BJ (cell line): ENCODE measurements around the gene CHI3L1. TPM values are rescaled to one million over a fixed set of nuclear protein-coding genes. Genes with fewer than 3 reads are reported as not detected.

Experiments used
- CTCF ChIA-PET: fragments of 350-600 bp; formaldehyde crosslinking; extraction: SDS; loops from one replicate; lab custom pipeline; 2021; ENCODE audit warnings: antibody characterized with exemption, inconsistent platforms; lab: Yijun Ruan, JAX
- POLR2A ChIA-PET: fragments of 300-600 bp; sonication (Branson Sonifier 250); formaldehyde crosslinking; extraction: SDS; loops from one replicate; lab custom pipeline; 2021; ENCODE audit warnings: antibody characterized with exemption; lab: Charles Lee
- DNase-seq: peaks from one replicate; pipeline ENCODE4 v3.0.0-alpha.2; 2011; ENCODE audit warnings: low read depth
- H3K27me3 ChIP-seq: 2 replicates; pipeline ENCODE4 v1.6.0; 2011; ENCODE audit warnings: low read length; ENCODE audit not compliant: control insufficient read depth, insufficient read depth
- H3K36me3 ChIP-seq: 2 replicates; pipeline ENCODE4 v1.5.1; 2011; ENCODE audit warnings: low read length; ENCODE audit not compliant: control insufficient read depth, insufficient read depth
- H3K4me3 ChIP-seq: 2 replicates; pipeline ENCODE4 v1.5.1; 2011; ENCODE audit warnings: low read depth, mild to moderate bottlenecking, control low read depth, low read length
- polyA plus RNA-seq: library from polyadenylated mRNA; depleted of rRNA; stranded (reverse); fragments of >200 nt; gene quantifications from 2 replicates; pipeline ENCODE4 v1.2.3, GENCODE V29; 2011
- TF ChIP-seq, protein P1 (sequence below): IDR thresholded peaks from 2 replicates; pipeline ENCODE4 v1.5.1; 2011; ENCODE audit warnings: low read depth, mild to moderate bottlenecking, control low read depth, inconsistent platforms, low read length, moderate library complexity; ENCODE audit not compliant: insufficient read depth

The CHI3L1 gene
- polyA plus RNA-seq, 1 experiment = 0.20 TPM

DNA sequence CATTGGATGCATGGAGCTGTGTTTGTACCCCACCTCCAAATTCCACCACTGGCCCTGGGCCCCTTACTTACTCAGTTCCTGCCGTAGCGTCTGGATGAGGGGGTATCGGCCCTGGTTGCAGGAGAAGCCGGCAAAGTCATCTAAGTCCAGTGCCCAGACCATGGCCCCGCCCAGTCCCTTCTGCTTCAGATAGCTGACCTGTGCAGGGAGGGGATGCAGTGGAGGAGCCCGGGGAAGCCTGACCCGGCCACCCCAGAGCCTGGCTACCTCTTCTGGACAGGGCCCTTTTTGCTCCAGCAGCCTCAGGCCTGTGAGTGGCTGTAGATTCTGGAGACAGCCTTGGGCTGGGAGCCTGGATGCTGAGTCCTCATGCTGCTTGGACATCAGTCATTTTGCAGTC, 31.2 kb upstream of the CHI3L1 start:
- TF ChIP-seq, protein P1, sequence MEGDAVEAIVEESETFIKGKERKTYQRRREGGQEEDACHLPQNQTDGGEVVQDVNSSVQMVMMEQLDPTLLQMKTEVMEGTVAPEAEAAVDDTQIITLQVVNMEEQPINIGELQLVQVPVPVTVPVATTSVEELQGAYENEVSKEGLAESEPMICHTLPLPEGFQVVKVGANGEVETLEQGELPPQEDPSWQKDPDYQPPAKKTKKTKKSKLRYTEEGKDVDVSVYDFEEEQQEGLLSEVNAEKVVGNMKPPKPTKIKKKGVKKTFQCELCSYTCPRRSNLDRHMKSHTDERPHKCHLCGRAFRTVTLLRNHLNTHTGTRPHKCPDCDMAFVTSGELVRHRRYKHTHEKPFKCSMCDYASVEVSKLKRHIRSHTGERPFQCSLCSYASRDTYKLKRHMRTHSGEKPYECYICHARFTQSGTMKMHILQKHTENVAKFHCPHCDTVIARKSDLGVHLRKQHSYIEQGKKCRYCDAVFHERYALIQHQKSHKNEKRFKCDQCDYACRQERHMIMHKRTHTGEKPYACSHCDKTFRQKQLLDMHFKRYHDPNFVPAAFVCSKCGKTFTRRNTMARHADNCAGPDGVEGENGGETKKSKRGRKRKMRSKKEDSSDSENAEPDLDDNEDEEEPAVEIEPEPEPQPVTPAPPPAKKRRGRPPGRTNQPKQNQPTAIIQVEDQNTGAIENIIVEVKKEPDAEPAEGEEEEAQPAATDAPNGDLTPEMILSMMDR = no peak
- POLR2A ChIA-PET = no interaction called here

DNA sequence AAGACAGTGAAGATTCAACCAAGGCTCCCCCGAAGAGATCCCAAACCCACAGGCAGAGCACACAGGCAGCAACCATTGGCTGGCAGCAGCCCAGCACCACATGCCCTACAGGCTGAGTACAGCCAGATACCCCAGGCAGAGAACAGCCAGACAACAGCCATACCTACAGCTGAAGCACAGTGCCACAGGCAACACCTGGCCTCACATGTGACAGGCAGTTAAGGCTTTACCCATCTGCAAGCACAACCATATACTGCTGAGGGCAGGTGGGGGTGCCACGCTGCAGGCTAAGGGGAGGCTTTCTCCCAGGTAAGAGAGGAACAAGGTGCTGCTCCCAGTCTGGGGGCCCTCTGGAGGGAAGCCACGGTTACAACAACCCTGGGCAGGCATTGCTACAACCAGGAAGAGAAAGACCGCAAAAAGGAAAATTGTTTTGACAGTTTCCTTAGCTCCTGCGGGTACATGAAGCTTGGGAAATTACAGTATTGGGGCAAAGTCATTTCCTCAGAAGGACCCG, 30.7 kb upstream of the CHI3L1 start:
- ChIA-PET CTCF (interaction anchor here (0.7 to 13.0 kb wide), 28 partner anchors 12 to 195 kb away, joined by 3 to 282 read pairs (median 13); partner anchors contain the start of genes ADORA1, CHIT1 and MYBPH), POLR2A (no interaction called here)
- Histone ChIP-seq H3K27me3 (peaks cover 8% of the 10 kb centered on the region), H3K36me3 (no peaks in the 10 kb centered on the region), H3K4me3 (no peak overlapping the region)
- no peak for DNase-seq
- TF ChIP-seq, protein P1 = 0 out of 2 replicates have a peak, but pooled peaks have one; percentile 10

More for the DNA sequence above, 31.2 kb upstream of the CHI3L1 start:
- Histone ChIP-seq H3K27me3 (peaks cover 8% of the 10 kb centered on the region), H3K4me3 (no peak overlapping the region), H3K36me3 (no peaks in the 10 kb centered on the region)
- CTCF ChIA-PET = interaction anchor here (0.7 to 13.0 kb wide), 17 partner anchors 12 to 195 kb away, joined by 3 to 282 read pairs (median 34); partner anchors contain the start of genes ADORA1, CHIT1 and MYBPH
- no peak for DNase-seq

DNA sequence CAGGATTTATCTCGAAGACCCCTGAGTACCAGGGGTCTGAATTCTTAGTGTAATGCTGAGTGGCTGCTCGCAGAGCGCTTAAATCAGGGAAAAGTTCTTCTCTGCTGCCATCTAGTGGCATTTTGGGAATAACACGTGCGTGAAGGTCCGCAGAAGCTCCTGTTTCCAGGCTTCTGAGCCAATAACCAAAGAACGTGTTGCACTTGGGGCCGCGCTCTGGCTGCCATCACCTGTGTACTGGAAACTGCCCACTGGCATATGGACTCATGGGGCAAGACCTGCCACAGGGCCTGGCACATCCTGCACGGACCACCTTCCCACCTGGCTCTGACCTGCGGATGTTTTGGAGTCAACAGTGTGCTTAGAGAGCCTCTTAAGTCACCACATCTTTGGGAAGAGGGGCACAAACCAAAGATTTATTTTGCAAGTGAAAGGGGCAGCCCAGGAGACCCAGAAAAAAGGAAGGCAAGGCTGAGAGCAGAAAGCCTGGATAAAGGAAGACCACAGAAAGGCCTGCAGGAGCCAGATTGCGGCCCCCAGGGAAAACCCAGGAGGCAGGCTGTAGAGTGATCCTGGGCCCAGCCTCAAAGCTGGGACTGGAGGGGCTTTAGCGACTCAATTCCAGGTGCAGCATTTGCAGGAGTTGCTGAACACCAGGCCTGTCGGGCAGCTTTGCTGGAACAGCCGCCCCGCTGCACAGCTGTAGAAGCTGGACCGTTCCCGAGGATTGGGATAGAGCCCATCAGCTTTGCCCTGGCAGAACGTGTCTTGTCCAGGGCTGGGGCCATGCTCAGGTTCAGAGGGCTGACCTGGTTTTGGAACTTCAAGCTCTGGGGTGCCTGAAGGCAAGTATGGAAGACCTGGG, 30.0 kb upstream of the CHI3L1 start:
- ChIA-PET POLR2A (no interaction called here), CTCF (interaction anchor here (0.5 to 13.0 kb wide), 43 partner anchors 8 to 535 kb away, joined by 3 to 282 read pairs (median 7); partner anchors contain the start of genes ADORA1, CHIT1 and MYBPH)
- TF ChIP-seq, protein P1 = peak; percentile 64
- no peak for DNase-seq
- peaks cover 8% of the 10 kb centered on the region; the same call in 1 of the 2 replicates for H3K27me3 ChIP-seq
- H3K36me3 ChIP-seq = no peaks in the 10 kb centered on the region
- no peak overlapping the region for H3K4me3 ChIP-seq

DNA sequence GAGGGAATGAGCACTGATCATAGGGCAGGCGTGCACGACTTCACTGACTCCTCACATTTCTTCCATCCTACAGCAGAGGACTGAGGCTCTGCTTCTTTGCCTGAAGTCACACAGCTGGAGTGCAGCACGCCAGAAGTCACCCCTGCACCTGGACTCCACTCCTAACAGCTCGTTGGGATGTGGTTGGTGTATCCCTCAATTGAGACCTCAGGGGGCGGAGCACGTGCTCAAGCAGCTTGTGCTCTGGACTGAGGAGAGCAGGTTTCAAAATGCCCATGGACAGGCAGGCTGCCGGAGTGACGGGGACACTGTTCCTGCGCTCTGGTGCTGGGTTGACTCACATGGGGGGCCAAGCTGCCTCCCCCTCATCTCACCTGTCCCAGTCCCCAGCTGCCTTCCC, 29.1 kb upstream of the CHI3L1 start:
- POLR2A ChIA-PET = no interaction called here

More for the DNA sequence above, 29.1 kb upstream of the CHI3L1 start:
- Histone ChIP-seq H3K4me3 (no peak overlapping the region), H3K27me3 (peaks cover 7% of the 10 kb centered on the region; the same call in 1 of the 2 replicates), H3K36me3 (no peaks in the 10 kb centered on the region)
- TF ChIP-seq, protein P1 = no peak
- no peak for DNase-seq
- CTCF ChIA-PET = interaction anchor here (0.6 to 13.0 kb wide), 40 partner anchors 9 to 232 kb away, joined by 3 to 282 read pairs (median 8); partner anchors contain the start of genes ADORA1, CHIT1 and MYBPH
